HepG2 (cell line): Measurements from ENCODE around the gene ACAP3. TPM values are rescaled to one million over a fixed set of nuclear protein-coding genes. Genes with fewer than 3 reads are reported as not detected.
A peak's percentile ranks its signal among the peaks of the same experiment; 100 is the strongest.

ENCODE experiments used
- ATF5 ChIP-seq: sonication (generic); formaldehyde crosslinking; IDR thresholded peaks from 2 replicates; pipeline ENCODE4 v1.4.0; 2020; ENCODE audit warnings: mild to moderate bottlenecking, low read depth, missing genetic modification reagents
- BRCA1 ChIP-seq: sonication (generic); formaldehyde crosslinking; IDR thresholded peaks from 2 replicates; pipeline ENCODE4 v1.4.0; 2020; ENCODE audit warnings: missing genetic modification reagents
- CHD4 ChIP-seq: fragments of 200-600 bp; sonication (generic); IDR thresholded peaks from 2 replicates; pipeline ENCODE4 v1.7.0; 2017; ENCODE audit warnings: mild to moderate bottlenecking, low read length, borderline replicate concordance
- MIER2 ChIP-seq: IDR thresholded peaks from 2 replicates; pipeline ENCODE4 v1.6.1; 2016; ENCODE audit warnings: missing biosample characterization, missing genetic modification reagents
- RARG ChIP-seq: sonication (generic); formaldehyde crosslinking; IDR thresholded peaks from 2 replicates; pipeline ENCODE4 v1.4.0; 2020; ENCODE audit warnings: low read depth, mild to moderate bottlenecking, missing genetic modification reagents
- REPIN1 ChIP-seq: sonication (generic); formaldehyde crosslinking; IDR thresholded peaks from 2 replicates; pipeline ENCODE4 v1.8.0; 2022; ENCODE audit warnings: missing genetic modification reagents, low read depth, mild to moderate bottlenecking, borderline replicate concordance
- STAG1 ChIP-seq: sonication (generic); formaldehyde crosslinking; IDR thresholded peaks from 2 replicates; pipeline ENCODE4 v1.4.0; 2020; ENCODE audit warnings: missing genetic modification reagents
- TAF1 ChIP-seq: sonication (generic); formaldehyde crosslinking; IDR thresholded peaks from 2 replicates; pipeline ENCODE4 v1.4.0; 2020; ENCODE audit warnings: missing genetic modification reagents
- TAF15 ChIP-seq: fragments of 200-400 bp; formaldehyde crosslinking; IDR thresholded peaks from one replicate; pipeline ENCODE4 v1.6.1; 2018; ENCODE audit warnings: mild to moderate bottlenecking, low read depth, low read length; ENCODE audit not compliant: poor library complexity, severe bottlenecking
- TOPORS ChIP-seq: sonication (generic); formaldehyde crosslinking; IDR thresholded peaks from 2 replicates; pipeline ENCODE4 v1.8.0; 2023; ENCODE audit warnings: mild to moderate bottlenecking, missing genetic modification reagents
- XBP1 ChIP-seq: sonication (generic); formaldehyde crosslinking; IDR thresholded peaks from 2 replicates; pipeline ENCODE4 v1.5.0; 2020; ENCODE audit warnings: missing genetic modification reagents
- ZBTB2 ChIP-seq: sonication (generic); formaldehyde crosslinking; IDR thresholded peaks from 2 replicates; pipeline ENCODE4 v1.8.0; 2022; ENCODE audit warnings: low read depth, missing genetic modification reagents
- ZBTB42 ChIP-seq: sonication (generic); formaldehyde crosslinking; IDR thresholded peaks from 2 replicates; pipeline ENCODE4 v1.5.0; 2020; ENCODE audit warnings: mild to moderate bottlenecking, missing genetic modification reagents
- ZNF136 ChIP-seq: sonication (generic); formaldehyde crosslinking; IDR thresholded peaks from 2 replicates; pipeline ENCODE4 v1.8.1; 2022; ENCODE audit warnings: low read depth, mild to moderate bottlenecking, moderate library complexity, missing genetic modification reagents
- ZNF256 ChIP-seq: sonication (generic); formaldehyde crosslinking; conservative IDR thresholded peaks from 2 replicates; pipeline ENCODE4 v1.4.0; 2020; ENCODE audit warnings: missing genetic modification reagents
- ZNF354B ChIP-seq: sonication (generic); formaldehyde crosslinking; IDR thresholded peaks from 2 replicates; pipeline ENCODE4 v1.8.0; 2022; ENCODE audit warnings: mild to moderate bottlenecking, missing genetic modification reagents
- ZNF460 ChIP-seq: sonication (generic); formaldehyde crosslinking; IDR thresholded peaks from 2 replicates; pipeline ENCODE4 v1.5.1; 2020; ENCODE audit warnings: missing genetic modification reagents, mild to moderate bottlenecking, borderline replicate concordance
- ZNF501 ChIP-seq: sonication (generic); formaldehyde crosslinking; IDR thresholded peaks from 2 replicates; pipeline ENCODE4 v1.5.1; 2020; ENCODE audit warnings: mild to moderate bottlenecking, moderate library complexity, missing genetic modification reagents
- ZNF776 ChIP-seq: sonication (generic); formaldehyde crosslinking; IDR thresholded peaks from 2 replicates; pipeline ENCODE4 v1.4.0; 2020; ENCODE audit warnings: mild to moderate bottlenecking, missing genetic modification reagents
- ZSCAN20 ChIP-seq: sonication (generic); formaldehyde crosslinking; IDR thresholded peaks from 2 replicates; pipeline ENCODE4 v1.4.0; 2020; ENCODE audit warnings: missing genetic modification reagents, mild to moderate bottlenecking, borderline replicate concordance
- ZSCAN25 ChIP-seq: sonication (generic); formaldehyde crosslinking; IDR thresholded peaks from 2 replicates; pipeline ENCODE4 v1.8.0; 2022; ENCODE audit warnings: mild to moderate bottlenecking, missing genetic modification reagents
- ZSCAN29 ChIP-seq: sonication (generic); formaldehyde crosslinking; conservative IDR thresholded peaks from 2 replicates; pipeline ENCODE4 v1.4.0; 2020; ENCODE audit warnings: mild to moderate bottlenecking, missing genetic modification reagents
- polyA plus RNA-seq, 8 experiments: library from polyadenylated mRNA; depleted of rRNA in 3 of 8; stranded (reverse) in 7 of 8; unstranded in 1 of 8; fragments of >200 nt; fragmentation: Illumina TruSeq in 4 of 8; extraction: Trizol in 4 of 8; gene quantifications; 2 replicates each; pipeline versions ENCODE4 v1.2.1 to v1.2.3, GENCODE V29; 2011 to 2016; ENCODE audit warnings: low read depth in 4 of 8, missing spikeins in 1 of 8, mixed read lengths in 1 of 8; ENCODE audit not compliant: insufficient read depth in 1 of 8
- total RNA-seq, 5 experiments: library from RNA; depleted of rRNA; stranded (reverse); fragments of >200 nt; fragmentation: Illumina TruSeq; extraction: Trizol; gene quantifications; 2 replicates each; pipeline ENCODE4 v1.2.3, GENCODE V29; 2016; ENCODE audit warnings: low read depth in 1 of 5
- TF ChIP-seq, protein P1 (sequence below): sonication (generic); formaldehyde crosslinking; conservative IDR thresholded peaks from 2 replicates; pipeline ENCODE4 v1.4.0; 2020; ENCODE audit warnings: missing genetic modification reagents
- TF ChIP-seq, protein P2 (sequence below): sonication (generic); formaldehyde crosslinking; IDR thresholded peaks from 2 replicates; pipeline ENCODE4 v1.4.0; 2020; ENCODE audit warnings: missing genetic modification reagents

The ACAP3 gene
- total and polyA plus RNA-seq, 2 of the 13 experiments (the other 11 are each of a cell fraction or from before 2014, with no cell fraction given): 29.4 to 50.8 TPM

DNA sequence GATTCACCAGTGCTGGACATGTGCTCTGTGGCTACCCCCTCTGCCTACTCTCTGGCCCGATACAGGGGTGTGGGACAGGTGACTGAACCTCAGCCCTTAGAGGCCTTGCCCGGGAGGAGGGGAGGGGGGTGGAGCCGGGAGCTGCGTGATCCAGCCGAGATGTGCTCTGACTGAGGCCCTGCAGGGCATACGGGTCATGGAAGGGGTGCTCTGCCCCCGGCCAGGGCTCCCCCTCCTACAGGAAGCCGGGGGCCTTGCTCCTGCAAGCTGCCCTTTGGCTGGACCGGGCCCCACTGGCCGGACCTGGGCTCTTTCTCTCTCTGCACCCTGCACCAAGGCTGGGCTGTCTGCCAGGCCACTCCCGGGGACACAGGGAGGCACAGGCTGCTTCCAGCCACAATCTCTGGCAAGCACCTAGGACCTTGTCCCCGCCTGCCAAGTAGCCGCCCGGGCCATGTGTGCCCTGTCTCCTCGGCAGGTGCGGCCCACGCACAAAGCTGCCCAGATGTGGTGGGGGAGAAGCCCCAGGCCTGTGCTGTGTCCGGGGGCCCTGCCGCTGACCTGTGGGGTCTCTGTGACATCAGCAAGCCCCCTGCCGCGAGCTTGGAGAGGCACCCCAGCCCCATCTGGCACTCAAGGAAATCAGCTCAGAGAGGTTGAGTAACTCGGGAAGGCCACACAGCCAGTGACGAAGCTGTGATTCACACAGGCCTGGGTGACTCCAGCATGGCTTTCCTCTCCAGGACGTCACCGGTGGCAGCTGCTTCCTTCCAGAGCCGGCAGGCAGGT, 26.0 kb downstream of the ACAP3 start (continued):
- TF ChIP-seq ATF5 (CRISPR knock-in tag): no peak
- TF ChIP-seq ZNF501: peak; percentile 62; the same call in 1 of the 2 replicates
- no peak for TF ChIP-seq ZBTB2 (CRISPR knock-in tag)
- TF ChIP-seq ZNF256 (CRISPR knock-in tag): no peak
- peak; percentile 72; the same call in 1 of the 2 replicates for TF ChIP-seq REPIN1
- 0 out of 2 replicates have a peak, but pooled peaks have one; percentile 34 for TF ChIP-seq CHD4
- TF ChIP-seq ZNF460 (CRISPR knock-in tag): no peak
- TF ChIP-seq, protein P1, sequence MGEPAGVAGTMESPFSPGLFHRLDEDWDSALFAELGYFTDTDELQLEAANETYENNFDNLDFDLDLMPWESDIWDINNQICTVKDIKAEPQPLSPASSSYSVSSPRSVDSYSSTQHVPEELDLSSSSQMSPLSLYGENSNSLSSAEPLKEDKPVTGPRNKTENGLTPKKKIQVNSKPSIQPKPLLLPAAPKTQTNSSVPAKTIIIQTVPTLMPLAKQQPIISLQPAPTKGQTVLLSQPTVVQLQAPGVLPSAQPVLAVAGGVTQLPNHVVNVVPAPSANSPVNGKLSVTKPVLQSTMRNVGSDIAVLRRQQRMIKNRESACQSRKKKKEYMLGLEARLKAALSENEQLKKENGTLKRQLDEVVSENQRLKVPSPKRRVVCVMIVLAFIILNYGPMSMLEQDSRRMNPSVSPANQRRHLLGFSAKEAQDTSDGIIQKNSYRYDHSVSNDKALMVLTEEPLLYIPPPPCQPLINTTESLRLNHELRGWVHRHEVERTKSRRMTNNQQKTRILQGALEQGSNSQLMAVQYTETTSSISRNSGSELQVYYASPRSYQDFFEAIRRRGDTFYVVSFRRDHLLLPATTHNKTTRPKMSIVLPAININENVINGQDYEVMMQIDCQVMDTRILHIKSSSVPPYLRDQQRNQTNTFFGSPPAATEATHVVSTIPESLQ (CRISPR knock-in tag): no peak
- TF ChIP-seq STAG1 (CRISPR knock-in tag): no peak
- no peak for TF ChIP-seq ZSCAN20 (CRISPR knock-in tag)
- TF ChIP-seq MIER2 (CRISPR knock-in tag): peak; percentile 32; the same call in 1 of the 2 replicates
- TF ChIP-seq ZNF136: peak; percentile 90; the same call in 1 of the 2 replicates
- TF ChIP-seq ZNF354B (CRISPR knock-in tag): no peak
- peak; percentile 95 for TF ChIP-seq ZSCAN25
- TF ChIP-seq TOPORS (CRISPR knock-in tag): no peak
- TF ChIP-seq TAF15: peak; percentile 39
- TF ChIP-seq XBP1 (CRISPR knock-in tag): no peak
- TF ChIP-seq TAF1 (CRISPR knock-in tag): peak; percentile 51; the same call in 1 of the 2 replicates
- TF ChIP-seq BRCA1: 0 out of 2 replicates have a peak, but pooled peaks have one; percentile 38
- TF ChIP-seq ZBTB42 (CRISPR knock-in tag): 0 out of 2 replicates have a peak, but pooled peaks have one; percentile 73
- 0 out of 2 replicates have a peak, but pooled peaks have one; percentile 16 for TF ChIP-seq ZNF776 (CRISPR knock-in tag)
- TF ChIP-seq ZSCAN29: peak; percentile 83
- TF ChIP-seq, protein P2, sequence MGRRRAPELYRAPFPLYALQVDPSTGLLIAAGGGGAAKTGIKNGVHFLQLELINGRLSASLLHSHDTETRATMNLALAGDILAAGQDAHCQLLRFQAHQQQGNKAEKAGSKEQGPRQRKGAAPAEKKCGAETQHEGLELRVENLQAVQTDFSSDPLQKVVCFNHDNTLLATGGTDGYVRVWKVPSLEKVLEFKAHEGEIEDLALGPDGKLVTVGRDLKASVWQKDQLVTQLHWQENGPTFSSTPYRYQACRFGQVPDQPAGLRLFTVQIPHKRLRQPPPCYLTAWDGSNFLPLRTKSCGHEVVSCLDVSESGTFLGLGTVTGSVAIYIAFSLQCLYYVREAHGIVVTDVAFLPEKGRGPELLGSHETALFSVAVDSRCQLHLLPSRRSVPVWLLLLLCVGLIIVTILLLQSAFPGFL (CRISPR knock-in tag): 0 out of 2 replicates have a peak, but pooled peaks have one; percentile 25
- no peak for TF ChIP-seq RARG (CRISPR knock-in tag)
